Psoas muscle (tissue), 8 donors: ENCODE data around the gene SELENOV. TPM values are rescaled to one million over a fixed set of nuclear protein-coding genes. Genes with fewer than 3 reads are reported as not detected.

Experiments used
- ATAC-seq, 4 donors: fragments of 200-7000 bp; cut with Tn5 transposase; one replicate each; pipeline ENCODE4 v1.9.1; 2020; ENCODE audit warnings: moderate library complexity in 3 of 4, mild to moderate bottlenecking in 2 of 4
- DNase-seq, 2 donors: peaks; one replicate each; pipeline ENCODE4 v3.0.0-alpha.2; 2020
- H3K27ac ChIP-seq: fragments of 200-600 bp; one replicate; pipeline ENCODE4 v1.8.0; 2022
- H3K27me3 ChIP-seq, 3 donors: fragments of 200-600 bp in 1 of 3; one replicate each; pipeline versions ENCODE4 v1.6.1 to v1.8.0; 2013 to 2022; ENCODE audit warnings: low read length in 2 of 3, mild to moderate bottlenecking in 2 of 3, moderate library complexity in 1 of 3; ENCODE audit not compliant: insufficient read depth in 3 of 3
- H3K36me3 ChIP-seq, 2 donors: fragments of 200-600 bp in 1 of 2; one replicate each; pipeline versions ENCODE4 v1.6.1 to v1.8.0; 2013 to 2022; ENCODE audit warnings: low read depth in 1 of 2, mild to moderate bottlenecking in 1 of 2, moderate library complexity in 1 of 2; ENCODE audit not compliant: insufficient read depth in 1 of 2
- H3K4me1 ChIP-seq: fragments of 200-600 bp; one replicate; pipeline ENCODE4 v1.8.0; 2022
- H3K4me3 ChIP-seq: fragments of 200-600 bp; one replicate; pipeline ENCODE4 v1.8.0; 2022; ENCODE audit warnings: mild to moderate bottlenecking
- H3K9me3 ChIP-seq: fragments of 200-600 bp; one replicate; pipeline ENCODE4 v1.8.0; 2022
- CTCF ChIP-seq: fragments of 200-600 bp; IDR thresholded peaks from one replicate; pipeline ENCODE4 v1.8.0; 2022; ENCODE audit warnings: antibody characterized with exemption
- WGBS, 3 donors: extraction: QIAGEN DNeasy Blood & Tissue Kit; methylation state at CpG; one replicate each; pipeline versions ENCODE4 v1.1.6 to v1.1.7; 2013; 5-methylcytosine and 5-hydroxymethylcytosine counted together
- intact Hi-C, 2 donors: fragments of 100-400 bp; cut with DNase I; formaldehyde crosslinking; loops; one replicate each; pipeline versions ENCODE4 v1.11.0 to v1.14.2; 2022
- polyA plus RNA-seq, 3 donors: library from polyadenylated mRNA; stranded (reverse); fragments of 200-250 nt; gene quantifications; one replicate each; pipeline ENCODE4 v1.2.3, GENCODE V29; 2013
- total RNA-seq, 4 donors: library from RNA; stranded (reverse); fragmentation: NEBNext Ultra II Directional in 2 of 4; extraction: Animal tissue kit (Norgen Biotek cat#: 25700) in 2 of 4; gene quantifications; one replicate each; pipeline versions ENCODE4 v1.2.1 to v1.2.4, GENCODE V29; 2021 to 2023
- donor health status: healthy with polysubstance abuse.
- donor health status: DM: no; HTN: no; CAD: no; lungs with moderate emphysema.
- donor health status: Bipolar disorder and iron deficiency.
- donor health status: healthy.
- donor health status: DM: yes; HTN: yes; CAD: no.
- donor health status: DM: no; HTN: no; CAD: no.
- donor health status: DM: no; HTN: no; CAD: no.
- donor health status: DM: yes; HTN: yes; CAD: no.

SELENOV gene
- total and polyA plus RNA-seq, 7 donors: not detected

DNA sequence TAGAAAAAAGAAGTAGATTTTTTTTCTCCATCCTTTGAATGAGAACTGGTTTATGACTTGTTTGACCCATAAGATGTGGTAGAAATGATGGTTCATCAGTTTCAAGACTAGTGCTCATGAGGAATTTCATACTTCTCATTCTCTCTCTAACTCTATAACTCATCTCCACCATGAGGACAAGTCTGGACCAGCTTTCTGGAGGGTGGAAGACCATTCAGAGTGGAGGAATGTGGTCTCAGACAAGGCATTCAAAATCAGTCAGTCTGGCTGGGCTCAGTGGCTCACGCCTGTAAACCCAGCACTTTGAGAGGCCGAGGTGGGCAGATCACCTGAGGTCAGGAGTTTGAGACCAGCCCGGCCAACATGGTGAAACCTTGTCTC is 28.5 kb downstream of the SELENOV start:
- Histone ChIP-seq H3K9me3 (no peaks in the 10 kb centered on the region), H3K27me3 (no peaks in the 10 kb centered on the region), H3K4me3 (no peak overlapping the region), H3K27ac (no peak overlapping the region), H3K4me1 (peaks cover 13% of the 10 kb centered on the region), H3K36me3 (no peaks in the 10 kb centered on the region)
- DNase-seq: no peak
- WGBS, 3 donors: 84 to 89% (median 87%) methylated on average over 3 of the region's 3 CpGs
- TF ChIP-seq CTCF: no peak
- ATAC-seq: no peak
- intact Hi-C loops: no loop called here

- Histone ChIP-seq H3K36me3 (no peaks in the 10 kb centered on the region), H3K27me3 (no peaks in the 10 kb centered on the region), H3K9me3 (no peaks in the 10 kb centered on the region), H3K4me1 (peaks cover 5% of the 10 kb centered on the region), H3K27ac (no peak overlapping the region), H3K4me3 (no peak overlapping the region)
- no peak for DNase-seq
- ATAC-seq: no peak
- WGBS, 3 donors: 83 to 88% (median 84%) methylated on average over 7 of the region's 7 CpGs
- intact Hi-C loops: no loop called here
- no peak for TF ChIP-seq CTCF
These were observed 29.4 kb downstream of the SELENOV start for GRCh38 chr19:39544226-39544903.

DNA sequence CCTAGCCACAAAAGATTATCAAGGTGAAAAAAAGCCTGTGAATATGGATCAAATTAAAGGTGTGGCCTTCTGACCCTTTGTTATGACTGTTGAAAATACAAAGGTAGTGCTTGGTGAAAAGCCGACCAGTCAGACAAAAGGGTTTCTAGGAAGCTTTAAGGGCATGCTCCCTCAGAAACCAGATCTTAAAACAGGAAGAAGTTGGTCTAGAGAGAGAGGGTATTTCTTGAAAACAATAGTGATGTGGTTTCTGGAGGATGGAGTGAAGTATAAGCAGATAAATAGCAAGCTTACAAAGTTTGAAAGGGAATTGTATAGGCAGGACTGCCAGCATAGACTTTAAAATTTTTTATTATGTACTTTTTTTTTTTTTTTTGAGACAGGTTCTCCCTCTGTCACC is 30.0 kb downstream of the SELENOV start:
- Histone ChIP-seq H3K9me3 (no peaks in the 10 kb centered on the region), H3K4me1 (peaks cover 5% of the 10 kb centered on the region), H3K36me3 (no peaks in the 10 kb centered on the region), H3K4me3 (no peak overlapping the region), H3K27ac (no peak overlapping the region), H3K27me3 (no peaks in the 10 kb centered on the region)
- TF ChIP-seq CTCF: no peak
- 48 to 59% (median 52%) methylated on average over 1 of the region's 1 CpG for WGBS, 3 donors
- no peak for DNase-seq
- intact Hi-C loops: no loop called here
- ATAC-seq: no peak

DNA sequence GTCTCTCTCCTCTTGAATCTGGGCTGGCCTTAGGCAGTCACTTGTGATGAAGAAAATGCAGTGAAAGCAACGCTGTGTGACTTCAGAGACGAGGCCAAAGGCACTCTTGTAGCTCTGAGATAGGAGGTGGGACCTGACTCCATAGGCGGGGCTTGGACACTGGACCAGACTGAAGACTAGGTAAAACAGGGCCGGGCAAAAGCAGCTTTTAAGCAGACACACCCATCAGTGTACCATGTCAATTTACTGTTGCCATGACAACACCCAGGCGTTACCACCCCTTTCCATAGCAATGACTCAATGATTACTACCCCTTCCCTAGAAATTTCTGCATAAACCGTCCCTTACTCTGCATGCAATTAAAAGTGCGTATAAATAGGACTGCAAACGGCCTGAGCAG is 31.7 kb downstream of the SELENOV start:
- H3K36me3 ChIP-seq: no peaks in the 10 kb centered on the region
- ATAC-seq (no peak), DNase-seq (no peak)
- no peaks in the 10 kb centered on the region for H3K4me1 ChIP-seq
- no peak overlapping the region for H3K4me3 ChIP-seq
- WGBS, 3 donors: 48 to 61% (median 54%) methylated on average over 8 of the region's 8 CpGs
- intact Hi-C loops: no loop called here
- H3K9me3 ChIP-seq: no peaks in the 10 kb centered on the region
- no peak overlapping the region for H3K27ac ChIP-seq
- H3K27me3 ChIP-seq: no peaks in the 10 kb centered on the region
- TF ChIP-seq CTCF: no peak

GRCh38 chr19:39550197-39550596 is 35.3 kb downstream of the SELENOV start:
- WGBS, 3 donors: 86 to 88% (median 88%) methylated on average over 5 of the region's 5 CpGs
- no peaks in the 10 kb centered on the region for H3K36me3 ChIP-seq
- no peaks in the 10 kb centered on the region for H3K4me1 ChIP-seq
- TF ChIP-seq CTCF: no peak
- DNase-seq (no peak), ATAC-seq (no peak)
- intact Hi-C loops: loop anchor here (2.0 to 5.0 kb wide), 4 partner anchors 122 to 292 kb away; no protein-coding TSS in a partner anchor
- no peaks in the 10 kb centered on the region for H3K9me3 ChIP-seq
- no peaks in the 10 kb centered on the region for H3K27me3 ChIP-seq
- H3K4me3 ChIP-seq: no peak overlapping the region
- H3K27ac ChIP-seq: no peak overlapping the region
